ENCODE results near the gene KIF2C.

DNA sequence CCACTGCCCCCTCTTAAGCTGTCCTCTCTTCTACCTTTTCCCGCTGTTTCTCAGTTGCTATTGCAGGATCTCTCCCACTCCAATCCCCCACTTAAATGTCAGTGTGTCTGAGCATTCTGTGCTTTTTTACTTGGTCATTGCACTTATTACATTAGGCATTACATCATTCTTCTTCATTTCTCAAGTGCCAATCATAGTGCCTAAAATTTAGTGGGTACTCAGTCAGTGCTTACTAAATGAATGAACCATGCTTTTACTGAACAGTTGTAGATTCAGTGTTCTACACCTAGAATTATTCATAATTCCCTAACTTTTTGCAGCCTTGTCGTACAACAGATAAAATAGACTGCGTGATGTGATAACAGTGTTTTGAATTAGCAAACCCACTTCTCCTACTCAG, 45.7 kb upstream of the KIF2C start:
- TF ChIP-seq, protein P1, sequence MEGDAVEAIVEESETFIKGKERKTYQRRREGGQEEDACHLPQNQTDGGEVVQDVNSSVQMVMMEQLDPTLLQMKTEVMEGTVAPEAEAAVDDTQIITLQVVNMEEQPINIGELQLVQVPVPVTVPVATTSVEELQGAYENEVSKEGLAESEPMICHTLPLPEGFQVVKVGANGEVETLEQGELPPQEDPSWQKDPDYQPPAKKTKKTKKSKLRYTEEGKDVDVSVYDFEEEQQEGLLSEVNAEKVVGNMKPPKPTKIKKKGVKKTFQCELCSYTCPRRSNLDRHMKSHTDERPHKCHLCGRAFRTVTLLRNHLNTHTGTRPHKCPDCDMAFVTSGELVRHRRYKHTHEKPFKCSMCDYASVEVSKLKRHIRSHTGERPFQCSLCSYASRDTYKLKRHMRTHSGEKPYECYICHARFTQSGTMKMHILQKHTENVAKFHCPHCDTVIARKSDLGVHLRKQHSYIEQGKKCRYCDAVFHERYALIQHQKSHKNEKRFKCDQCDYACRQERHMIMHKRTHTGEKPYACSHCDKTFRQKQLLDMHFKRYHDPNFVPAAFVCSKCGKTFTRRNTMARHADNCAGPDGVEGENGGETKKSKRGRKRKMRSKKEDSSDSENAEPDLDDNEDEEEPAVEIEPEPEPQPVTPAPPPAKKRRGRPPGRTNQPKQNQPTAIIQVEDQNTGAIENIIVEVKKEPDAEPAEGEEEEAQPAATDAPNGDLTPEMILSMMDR (conservative IDR thresholded peaks at IDR 0.05 in 1 of 2, IDR thresholded peaks at IDR 0.05 in 1 of 2; ENCODE audit: extremely low read depth in 1 of 2, insufficient read depth in 1 of 2, low read depth in 1 of 2, low read length in 2 of 2) = no peak
- TF ChIP-seq EZH2 (IDR thresholded peaks at IDR 0.05; ENCODE audit: borderline replicate concordance, low read length) = no peak
